NCI-H1694 (cell line): ENCODE measurements around the gene ZBTB2.

Source experiments
- DNase-seq: peaks from one replicate; lab custom pipeline; 2025; lab: John Stamatoyannopoulos, UW

The ZBTB2 gene, protein sequence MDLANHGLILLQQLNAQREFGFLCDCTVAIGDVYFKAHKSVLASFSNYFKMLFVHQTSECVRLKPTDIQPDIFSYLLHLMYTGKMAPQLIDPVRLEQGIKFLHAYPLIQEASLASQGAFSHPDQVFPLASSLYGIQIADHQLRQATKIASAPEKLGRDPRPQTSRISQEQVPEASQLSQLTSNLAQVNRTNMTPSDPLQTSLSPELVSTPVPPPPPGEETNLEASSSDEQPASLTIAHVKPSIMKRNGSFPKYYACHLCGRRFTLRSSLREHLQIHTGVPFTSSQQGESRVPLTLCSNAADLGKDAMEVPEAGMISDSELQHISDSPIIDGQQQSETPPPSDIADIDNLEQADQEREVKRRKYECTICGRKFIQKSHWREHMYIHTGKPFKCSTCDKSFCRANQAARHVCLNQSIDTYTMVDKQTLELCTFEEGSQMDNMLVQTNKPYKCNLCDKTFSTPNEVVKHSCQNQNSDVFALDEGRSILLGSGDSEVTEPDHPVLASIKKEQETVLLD

DNA sequence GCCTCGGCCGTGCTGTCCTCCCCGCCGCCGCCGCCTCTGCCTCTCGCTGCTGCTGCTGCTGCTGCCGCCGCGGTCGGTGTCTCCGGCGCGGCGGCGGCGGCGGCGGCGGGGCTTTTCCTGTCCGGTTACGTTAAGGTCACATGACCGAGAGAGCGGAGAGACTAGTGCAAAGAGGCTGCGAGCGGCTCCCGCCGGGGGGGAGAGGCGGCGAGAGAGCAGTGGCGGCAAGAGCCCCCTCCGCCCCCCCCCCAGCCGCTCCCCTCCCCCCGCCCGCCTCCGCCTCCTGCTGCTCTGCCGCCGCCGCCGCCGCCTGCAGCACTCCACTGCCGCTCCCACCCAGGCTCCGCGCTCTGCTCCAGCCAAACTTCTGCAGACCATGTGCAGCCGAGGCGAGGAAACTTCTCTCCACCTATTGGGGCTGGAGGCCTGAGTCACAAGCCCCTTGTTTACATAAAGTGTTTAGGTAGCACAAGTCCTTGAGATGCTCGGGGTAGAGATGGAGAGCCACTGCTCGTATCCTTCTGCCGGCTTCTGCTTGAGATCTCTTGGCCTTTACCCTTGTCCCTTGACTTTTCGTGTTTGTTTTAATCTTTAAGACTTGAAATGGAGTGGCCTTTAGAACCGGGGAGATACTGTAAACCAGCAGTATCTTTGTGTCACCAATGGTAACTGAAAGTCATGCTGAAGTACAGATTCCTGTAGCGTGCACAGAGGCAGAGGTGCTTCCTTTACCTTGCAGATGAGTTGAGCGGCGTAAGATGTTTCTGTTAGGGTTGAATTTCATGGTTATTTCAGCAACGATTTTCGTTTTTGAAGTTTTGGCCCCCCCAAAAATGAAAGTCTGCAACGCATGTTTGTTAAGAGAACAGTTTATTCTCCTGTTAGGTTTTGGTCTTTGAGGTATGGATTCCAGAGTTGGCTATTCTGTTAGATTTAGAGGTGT is at the start of gene ZBTB2:
Gene ZBTB2, minus strand, starts transcription at position 89 of the 943 bp plus-strand sequence. CDS start 17,922 bp downstream, outside the sequence.
- no peak for DNase-seq

DNA sequence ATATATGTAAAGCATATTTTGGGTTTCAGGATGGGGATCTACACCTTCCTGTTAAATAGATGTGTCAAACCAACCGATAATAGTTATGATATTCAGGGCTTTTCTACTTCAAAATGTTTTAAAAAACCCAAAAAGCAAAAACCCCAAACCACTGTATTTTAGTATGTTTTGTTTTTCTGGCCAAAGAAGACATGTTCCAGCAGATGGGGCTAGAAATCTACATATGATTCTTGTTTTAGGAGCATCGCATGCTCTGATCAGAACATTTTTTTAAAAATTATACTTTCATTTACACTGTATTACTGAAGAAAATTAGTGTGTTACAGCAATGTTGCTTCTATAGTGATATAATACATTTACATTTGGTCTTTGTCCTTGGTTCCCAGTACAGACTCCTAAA is 49.6 kb upstream of the ZBTB2 start:
- DNase-seq: no peak

DNA sequence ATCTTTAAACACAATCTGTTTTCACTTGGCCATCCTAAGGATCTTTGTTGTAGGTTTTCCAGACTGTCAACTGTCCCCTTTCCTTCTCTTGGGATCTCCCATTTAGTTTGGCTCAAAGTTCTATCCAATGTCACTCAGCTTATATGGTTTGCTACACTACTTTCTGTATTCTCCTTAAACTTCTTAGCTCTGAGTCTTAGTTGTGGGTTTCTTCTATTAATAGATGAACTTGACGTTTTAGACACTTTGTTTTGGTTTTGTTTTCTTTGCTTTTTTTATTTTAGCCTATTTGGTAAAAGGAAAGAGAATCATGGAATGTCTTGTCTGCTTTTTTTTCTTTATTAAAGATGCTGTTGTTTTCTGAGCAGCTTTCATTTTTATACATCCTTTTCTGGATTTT is 49.1 kb upstream of the ZBTB2 start:
- DNase-seq: no peak

DNA sequence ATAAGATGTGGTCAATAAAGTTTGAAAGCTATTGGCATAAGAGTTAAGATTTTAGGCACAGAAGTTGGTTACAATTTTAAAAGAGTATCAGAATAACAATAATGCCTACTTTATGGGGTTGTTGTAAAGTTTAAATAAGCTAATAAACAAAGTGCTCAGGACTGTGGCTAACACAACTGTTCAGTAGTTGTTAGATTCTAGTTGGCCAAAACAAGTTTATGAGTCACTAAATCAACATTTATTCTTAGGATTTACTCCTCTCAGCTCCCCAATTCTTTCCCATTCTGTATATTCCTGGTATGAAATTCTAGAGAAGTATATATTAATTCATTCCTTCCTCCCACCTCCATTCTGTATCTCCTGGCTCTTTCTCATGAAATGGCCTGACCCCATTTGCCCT is 46.0 kb upstream of the ZBTB2 start:
- no peak for DNase-seq

DNA sequence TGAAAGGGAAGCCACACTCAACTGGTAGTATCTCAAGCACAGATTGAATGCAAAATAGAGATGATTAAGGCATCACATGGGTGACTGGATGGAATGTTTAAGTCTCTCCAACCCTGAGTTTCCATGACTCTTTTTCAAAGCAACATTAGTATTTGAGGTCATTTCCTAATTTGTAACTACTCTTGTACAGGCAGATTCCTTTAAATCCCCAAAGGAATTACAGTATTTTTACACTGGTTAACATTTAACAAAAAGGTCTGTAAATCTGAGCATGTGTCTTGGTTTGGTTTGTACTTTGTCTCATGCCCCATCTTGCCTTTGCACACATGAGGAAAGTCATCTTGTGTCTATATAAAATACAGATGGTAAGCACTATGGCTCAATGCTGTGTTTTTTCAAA is 45.4 kb upstream of the ZBTB2 start:
- DNase-seq: no peak

DNA sequence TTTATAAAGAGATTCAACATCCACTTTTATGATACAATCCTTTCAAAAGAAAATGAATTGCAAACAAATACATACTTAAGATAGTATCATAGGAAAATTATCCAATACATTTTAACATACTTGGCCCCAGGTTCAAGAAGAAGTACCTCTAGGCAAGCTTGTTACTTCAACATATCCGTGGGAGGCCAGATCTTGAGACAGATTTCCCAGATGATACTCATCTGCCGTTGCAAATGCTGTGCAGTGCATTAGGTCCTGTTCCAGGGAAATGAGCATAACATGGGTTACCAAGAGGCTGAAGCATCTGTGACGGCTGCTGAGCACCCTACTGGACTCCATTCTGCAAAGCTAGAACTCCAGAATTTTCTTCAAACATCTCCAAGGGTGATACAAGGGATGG is 44.9 kb upstream of the ZBTB2 start:
- DNase-seq: no peak

DNA sequence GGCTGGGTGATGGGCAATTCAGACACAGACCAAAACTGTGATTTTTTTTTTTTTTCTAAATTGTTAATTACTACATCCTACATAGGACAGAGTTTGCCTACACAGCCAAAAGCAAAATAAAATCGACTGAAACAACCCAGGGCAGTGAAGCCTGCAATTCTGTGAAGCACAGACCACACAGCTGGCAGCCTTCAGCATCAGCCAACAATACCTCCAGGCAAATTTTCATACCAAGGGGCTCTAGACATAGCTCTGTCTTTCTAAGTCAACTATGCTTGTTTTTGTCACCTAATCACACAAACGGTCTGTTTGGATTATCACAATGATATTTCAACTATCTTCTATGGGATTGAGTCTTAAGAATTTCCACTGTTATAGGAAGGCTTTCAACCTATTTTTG is 43.0 kb upstream of the ZBTB2 start:
- no peak for DNase-seq

DNA sequence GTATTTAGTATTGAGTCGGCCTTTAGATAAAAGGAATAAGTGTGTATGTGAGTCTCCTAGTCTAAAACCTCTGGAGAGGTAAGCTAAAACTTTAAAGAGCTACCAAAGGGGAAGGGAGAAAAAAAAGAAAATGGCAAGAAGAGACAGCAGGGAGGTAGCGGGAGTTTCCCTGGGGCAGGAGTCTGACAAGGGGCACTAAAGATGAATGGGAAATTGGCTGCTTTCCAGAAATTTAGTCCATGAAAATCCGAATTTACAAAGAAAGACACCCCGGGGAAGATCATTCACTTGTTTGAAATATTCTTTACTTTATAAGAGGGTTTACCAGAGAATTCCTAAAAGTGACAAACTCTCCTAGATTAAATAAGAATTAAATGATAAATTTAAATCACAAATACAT is 41.3 kb upstream of the ZBTB2 start:
- no peak for DNase-seq

DNA sequence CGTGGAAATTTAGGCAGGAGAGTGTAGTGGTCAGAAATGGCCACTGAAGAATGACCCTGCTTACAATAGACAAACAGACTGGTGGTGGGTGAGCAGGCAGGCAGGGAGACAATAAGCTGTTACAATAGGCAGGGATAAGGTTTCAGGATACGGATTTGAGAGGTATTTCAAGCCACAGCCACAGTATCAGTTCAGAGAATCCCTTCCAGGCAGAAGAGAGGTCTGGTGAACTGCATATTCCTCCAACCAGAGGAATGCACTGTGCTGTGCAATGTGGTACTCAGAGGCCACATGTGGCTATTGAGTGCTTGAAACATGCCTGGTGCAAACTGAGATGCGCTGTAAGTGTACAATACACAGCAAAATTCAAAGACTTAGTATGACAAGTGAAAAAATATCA is 40.0 kb upstream of the ZBTB2 start:
- DNase-seq: no peak

DNA sequence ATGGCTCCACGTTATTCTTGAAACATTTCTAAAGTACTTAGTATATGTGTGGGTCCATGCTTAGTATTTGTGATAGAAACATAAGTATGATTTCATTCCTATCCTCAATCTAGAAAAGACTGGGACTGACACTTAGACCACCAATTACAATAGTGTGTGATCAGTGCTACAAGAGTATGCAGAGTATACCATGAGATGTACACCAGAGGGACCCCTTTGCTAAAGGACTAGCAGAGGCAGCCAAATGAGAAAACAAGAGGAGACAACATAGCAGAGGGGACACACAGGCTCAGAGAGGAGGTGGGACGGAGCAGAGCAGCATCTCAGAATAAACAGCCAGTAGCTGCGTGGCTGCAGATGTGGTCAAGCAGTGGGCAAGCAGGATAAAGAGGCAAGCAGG is 39.5 kb upstream of the ZBTB2 start:
- no peak for DNase-seq

DNA sequence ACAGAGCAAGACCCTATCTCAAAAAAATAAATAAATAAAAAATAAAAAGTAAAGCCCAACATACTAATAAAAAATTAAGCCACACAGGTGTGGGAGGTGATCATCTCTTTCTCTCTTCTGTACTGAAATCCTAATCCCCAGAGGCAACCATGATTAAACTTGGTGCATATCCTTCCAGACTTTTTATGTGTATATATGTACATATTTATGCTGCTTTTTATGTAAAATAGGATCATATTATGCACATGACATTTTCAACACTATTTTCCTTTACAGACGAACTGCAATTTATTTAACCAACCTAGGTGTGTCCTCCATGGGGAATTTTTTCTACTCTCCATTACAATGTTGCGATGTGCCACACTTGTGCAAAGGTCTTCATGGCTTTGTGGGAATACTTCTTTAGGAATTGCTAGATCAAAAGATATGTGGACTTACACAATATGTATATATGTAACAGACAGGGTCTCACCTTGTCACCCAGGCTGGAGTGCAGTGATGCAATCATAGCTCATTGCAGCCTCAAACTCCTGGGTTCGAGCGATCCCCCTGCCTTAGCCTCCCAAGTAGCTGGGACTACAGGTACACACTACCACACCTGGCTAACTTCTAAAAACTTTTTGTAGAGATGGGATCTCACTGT is 36.9 kb upstream of the ZBTB2 start:
- no peak for DNase-seq

DNA sequence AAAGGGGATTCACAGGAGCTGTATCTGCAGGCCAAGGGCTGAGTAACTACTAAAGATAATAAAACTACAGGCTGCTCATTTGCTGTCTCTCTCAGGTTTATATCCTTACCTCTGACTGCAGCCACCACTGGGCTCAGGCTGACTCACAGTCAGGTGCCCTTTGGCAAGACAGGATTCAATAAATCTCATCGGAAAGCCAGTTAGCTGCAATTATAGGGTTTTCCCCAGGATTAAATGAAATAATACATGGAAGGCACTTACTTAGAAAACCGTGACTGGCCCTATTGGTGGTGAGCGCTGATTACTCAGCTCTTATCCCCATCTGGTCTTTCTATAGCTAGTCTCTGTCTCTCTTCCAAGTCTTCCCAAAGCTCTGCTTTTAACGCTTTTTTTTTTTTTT is 34.2 kb upstream of the ZBTB2 start:
- DNase-seq: no peak

DNA sequence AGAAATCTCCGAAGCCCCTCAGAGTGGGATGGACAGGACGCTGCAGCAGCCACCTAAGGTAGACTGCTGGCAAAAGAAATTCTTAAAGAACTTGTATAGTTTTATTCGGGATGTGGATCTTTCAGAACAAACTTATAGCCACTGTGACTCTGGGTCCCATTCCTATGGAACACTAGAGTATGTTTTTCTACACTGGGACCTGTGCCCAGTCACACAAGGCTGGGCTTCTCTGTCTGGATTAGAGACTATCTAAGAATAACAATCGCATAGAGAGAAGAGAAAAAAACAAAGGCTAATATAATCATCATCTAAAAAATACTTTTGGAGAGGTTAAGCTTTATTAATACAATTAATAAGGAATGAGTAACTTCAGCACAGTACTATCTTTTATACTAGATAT is 31.6 kb upstream of the ZBTB2 start:
- DNase-seq: no peak

DNA sequence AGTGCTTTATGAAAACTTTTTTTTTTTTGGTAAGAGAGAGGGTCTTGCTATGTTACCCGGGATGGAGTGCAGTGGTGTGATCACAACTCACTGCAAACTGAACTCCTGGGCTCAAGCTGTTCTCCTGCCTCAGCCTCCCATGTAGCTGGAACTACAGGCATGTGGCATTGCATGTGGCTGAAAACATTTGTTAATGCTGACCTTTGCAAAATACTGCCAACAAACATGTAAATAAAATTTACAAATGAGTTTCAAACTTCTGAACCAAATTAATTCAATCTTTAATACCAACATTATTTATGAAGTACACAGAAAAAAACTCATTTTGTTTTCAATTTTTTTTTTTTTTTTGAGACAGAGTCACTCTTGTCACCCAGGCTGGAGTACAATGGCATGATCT is 26.1 kb upstream of the ZBTB2 start:
- DNase-seq: no peak

DNA sequence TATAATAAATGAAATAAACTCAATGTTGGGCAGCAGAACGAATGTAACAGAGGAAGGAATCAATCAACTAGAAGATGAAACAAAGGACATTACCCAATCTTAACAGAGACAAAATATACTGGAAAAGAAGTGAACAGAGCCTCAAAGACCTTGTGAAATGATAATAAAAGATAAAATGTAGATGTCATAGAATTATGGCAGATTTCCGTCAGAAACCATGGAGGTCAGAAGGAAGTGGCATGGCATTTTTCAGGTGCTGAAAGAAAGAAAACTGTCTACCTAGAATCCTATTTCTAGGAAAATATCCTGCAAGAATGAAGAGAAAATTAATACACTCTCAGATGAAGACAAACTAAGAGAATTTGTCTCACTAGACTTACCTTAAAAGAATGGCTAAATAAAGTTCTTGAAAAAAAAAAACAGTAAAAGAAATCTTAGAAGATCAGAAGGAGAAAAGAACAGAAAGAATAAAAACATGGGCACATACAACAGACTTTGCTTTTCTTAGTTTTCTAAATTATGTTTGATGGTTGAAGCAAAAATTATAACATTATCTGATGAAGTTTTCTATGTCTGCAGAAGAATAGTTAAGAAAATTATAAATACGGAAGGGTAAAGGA is 23.4 kb upstream of the ZBTB2 start:
- no peak for DNase-seq

DNA sequence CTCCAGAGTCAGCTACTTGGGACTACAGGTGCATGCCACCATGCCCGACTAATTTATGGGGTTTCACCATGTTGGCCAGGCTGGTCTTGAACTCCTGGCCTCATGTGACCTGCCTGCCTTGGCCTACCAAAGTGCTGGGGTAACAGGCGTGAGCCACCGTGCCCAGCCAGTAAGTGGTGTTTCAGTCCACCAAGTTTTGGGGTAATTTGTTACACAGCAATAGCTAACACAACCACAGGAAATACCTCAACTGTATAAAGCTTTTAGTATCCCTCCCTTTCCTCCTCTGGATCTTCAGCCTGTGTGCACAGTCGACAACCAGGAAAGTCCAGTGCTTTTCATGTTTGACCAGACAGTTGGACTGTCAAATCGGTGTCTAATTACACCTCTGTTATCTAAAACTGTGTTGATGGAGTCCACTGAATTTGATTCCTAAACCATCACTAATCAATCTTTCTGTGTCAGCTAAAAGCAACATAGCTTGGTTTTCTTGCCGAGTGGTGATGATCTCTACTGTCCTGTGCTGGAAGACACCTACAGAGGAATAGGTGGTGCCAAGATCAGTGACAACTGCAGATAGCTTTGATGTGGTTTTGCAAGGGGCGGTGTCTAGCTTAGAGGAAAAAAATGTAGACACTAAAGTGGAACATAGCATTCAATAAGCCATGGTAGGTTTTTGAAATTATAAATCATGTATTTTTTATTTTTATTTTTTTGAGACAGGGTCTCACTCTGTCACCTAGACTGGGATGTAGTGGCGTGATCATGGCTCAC is 22.2 kb upstream of the ZBTB2 start:
- no peak for DNase-seq

DNA sequence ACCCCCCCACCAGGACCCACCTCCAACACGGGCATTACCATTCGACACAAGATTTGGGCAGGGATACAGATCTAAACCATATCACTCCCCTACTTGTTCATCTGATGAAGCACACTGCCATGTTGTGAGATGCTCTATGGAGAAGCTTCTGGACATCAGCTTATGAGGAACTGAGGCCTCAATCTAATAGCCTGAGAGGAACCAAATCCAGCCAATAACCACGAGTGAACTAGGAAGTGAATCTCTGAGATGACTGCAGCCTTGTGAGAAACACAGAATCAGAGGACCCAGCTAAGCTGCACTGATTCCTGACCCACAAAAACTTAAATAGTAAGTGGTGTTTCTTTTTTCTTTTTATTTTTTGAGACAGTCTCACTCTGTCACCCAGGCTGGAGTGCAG is 21.6 kb upstream of the ZBTB2 start:
- DNase-seq: no peak

DNA sequence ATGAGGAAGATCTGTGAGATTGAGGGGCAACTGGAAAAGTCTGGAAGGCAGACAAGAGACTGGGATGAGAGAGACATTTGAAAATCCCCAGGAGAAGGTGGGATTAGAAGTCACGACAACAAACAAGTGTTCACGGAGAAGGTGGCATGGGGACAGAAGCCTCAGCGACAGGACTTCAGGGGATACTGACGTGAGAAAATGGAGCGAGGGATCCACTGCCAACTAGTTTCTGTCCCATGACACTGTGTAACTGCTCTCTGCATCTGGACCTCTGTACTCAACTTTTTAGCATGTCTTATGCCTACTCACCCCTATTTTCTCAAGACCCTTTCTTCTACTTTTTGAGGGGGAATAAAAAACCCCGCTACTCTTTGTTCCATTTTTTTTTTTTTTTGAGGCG is 18.3 kb upstream of the ZBTB2 start:
- no peak for DNase-seq

DNA sequence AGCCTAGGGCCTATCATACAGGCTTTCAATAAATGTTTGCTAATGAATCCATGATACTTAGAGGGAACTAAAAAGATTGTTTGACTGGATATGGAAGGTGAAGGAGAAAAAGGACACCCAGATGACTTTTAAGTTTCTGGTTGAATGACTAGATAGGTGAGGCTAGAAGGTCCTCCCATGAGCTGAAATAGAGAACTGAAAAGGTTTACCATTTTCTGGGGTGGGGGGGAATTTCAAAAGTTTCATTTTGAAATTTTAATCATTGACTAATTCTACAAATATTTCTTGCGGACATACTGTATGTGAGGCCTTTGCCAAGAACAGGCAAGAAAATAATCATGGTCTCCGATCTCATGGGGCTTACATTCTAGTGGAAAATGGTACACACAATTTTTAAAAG is 17.9 kb upstream of the ZBTB2 start:
- no peak for DNase-seq

DNA sequence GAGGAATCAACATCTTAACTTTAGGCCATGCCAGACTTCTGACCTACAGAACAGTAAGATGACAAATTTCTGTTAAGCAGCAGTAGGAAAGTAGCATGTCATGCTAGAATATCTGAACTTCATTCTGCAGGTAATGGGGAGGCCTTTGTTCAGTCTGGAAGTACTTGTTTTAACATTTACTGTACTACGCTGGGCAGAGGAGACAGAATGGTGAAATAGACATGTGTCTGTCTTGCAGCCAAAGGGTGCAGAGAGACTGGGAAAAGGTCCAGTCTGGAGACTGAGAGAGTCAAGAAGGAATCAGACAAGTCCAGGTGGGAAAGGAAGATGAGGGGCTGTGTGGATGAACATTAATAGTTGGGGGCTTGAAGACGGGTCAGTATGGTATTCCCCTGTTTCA is 17.5 kb upstream of the ZBTB2 start:
- no peak for DNase-seq

DNA sequence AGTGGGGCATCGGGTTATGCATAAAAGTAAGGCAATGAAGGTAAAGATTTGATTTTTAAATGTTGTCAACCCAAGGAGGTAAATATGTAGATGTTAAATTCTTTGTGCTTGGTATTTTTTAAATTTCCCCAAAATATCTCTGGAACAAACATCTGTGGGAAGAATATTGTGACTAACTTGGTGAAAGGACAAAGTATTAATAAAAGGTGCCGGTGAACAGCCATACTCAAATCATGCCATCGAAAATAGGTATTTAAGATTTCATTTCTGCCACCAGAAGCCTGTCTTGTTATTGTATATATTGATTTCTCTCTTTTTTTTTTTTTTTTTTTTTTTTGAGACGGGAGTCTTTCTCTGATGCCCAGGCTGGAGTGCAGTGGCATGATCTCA is 12.6 kb upstream of the ZBTB2 start:
- no peak for DNase-seq
